Stomach (tissue), 4 donors: ENCODE results near the gene CD320.

Experiments
- EP300 ChIP-seq: sonication (generic); formaldehyde crosslinking; IDR thresholded peaks from one replicate; pipeline ENCODE4 v1.6.1; 2017; ENCODE audit warnings: antibody characterized with exemption
- POLR2A ChIP-seq, 4 donors: fragments of 450-650 bp; IDR thresholded peaks; one replicate each; pipeline ENCODE4 v1.6.1; 2016; ENCODE audit warnings: antibody characterized with exemption in 4 of 4, control low read depth in 2 of 4, mild to moderate bottlenecking in 1 of 4, moderate library complexity in 1 of 4
- POLR2AphosphoS5 ChIP-seq, 3 donors: sonication (generic); formaldehyde crosslinking; IDR thresholded peaks; one replicate each; pipeline ENCODE4 v1.6.1; 2016; ENCODE audit warnings: antibody characterized with exemption in 3 of 3

- TF ChIP-seq POLR2AphosphoS5 (IDR thresholded peaks at IDR 0.05) (no peak), EP300 (no peak), POLR2A (IDR thresholded peaks at IDR 0.05) (no peak)
Measured at GRCh38 chr19:8322638-8322997, 14.5 kb upstream of the CD320 start.
